Measurements from ENCODE around the gene INKA2. TPM values are rescaled to one million over a fixed set of nuclear protein-coding genes. Genes with fewer than 3 reads are reported as not detected.

INKA2 gene
- total and polyA plus RNA-seq, 10 of the 15 experiments (the other 5 are each of a cell fraction or from before 2014, with no cell fraction given), result 0.38 to 5.1 (median 1.3) TPM; not detected in 1

- TF ChIP-seq E2F8 (IDR thresholded peaks at IDR 0.05; ENCODE audit: low read depth, partially characterized antibody), result no peak
- TF ChIP-seq MYB (IDR thresholded peaks at IDR 0.05; ENCODE audit: borderline replicate concordance, low read depth, low read length), result no peak
- TF ChIP-seq FOXK2 (IDR thresholded peaks at IDR 0.05), result 0 out of 2 replicates have a peak, but pooled peaks have one; percentile 13
- no peak for TF ChIP-seq USF2 (IDR thresholded peaks at IDR 0.05; ENCODE audit: borderline replicate concordance, low read depth, low read length)
- peak; percentile 53; the same call in 1 of the 2 replicates for TF ChIP-seq RB1 (IDR thresholded peaks at IDR 0.05; ENCODE audit: borderline replicate concordance)
- peak; percentile 96 for TF ChIP-seq NFYB (IDR thresholded peaks at IDR 0.05; ENCODE audit: insufficient read depth, low read depth, low read length)
- TF ChIP-seq HSF1 (IDR thresholded peaks at IDR 0.05; ENCODE audit: low read depth, low read length), result no peak
- no peak for TF ChIP-seq E2F4 (IDR thresholded peaks at IDR 0.05; ENCODE audit: low read depth, low read length)
- no peak for TF ChIP-seq ZBTB4 (CRISPR knock-in tag; IDR thresholded peaks at IDR 0.05)
- peak; percentile 11; the same call in 1 of the 2 replicates for TF ChIP-seq DPF2 (IDR thresholded peaks at IDR 0.05)
Measured at GRCh38 chr1:111739194-111739924, at the start of gene INKA2 (continued).
